ENCODE results near the gene ATP4B.

The ATP4B gene

GRCh38 chr13:113657851-113658741 is at the start of gene ATP4B:
TSS of gene ATP4B (minus strand) at chr13:113658198. CDS start at chr13:113658144, 54 bp downstream.
- no peak for DNase-seq

GRCh38 chr13:113672002-113672651 is 14.1 kb upstream of the ATP4B start:
- DNase-seq, result no peak

- DNase-seq, result no peak
Measured at GRCh38 chr13:113671066-113672001, 13.3 kb upstream of the ATP4B start.

- DNase-seq, result no peak
Measured at GRCh38 chr13:113670541-113670940, 12.5 kb upstream of the ATP4B start.

- no peak for DNase-seq
Measured at GRCh38 chr13:113669755-113670341, 11.8 kb upstream of the ATP4B start.

GRCh38 chr13:113669231-113669754 is 11.3 kb upstream of the ATP4B start:
- DNase-seq, result no peak

- DNase-seq, result no peak
Measured at GRCh38 chr13:113668491-113668971, 10.5 kb upstream of the ATP4B start.

GRCh38 chr13:113667771-113668490 is 9.9 kb upstream of the ATP4B start:
- no peak for DNase-seq

GRCh38 chr13:113666951-113667701 is 9.1 kb upstream of the ATP4B start, which contains the start of gene GRK1:
TSS of gene GRK1 (plus strand) at chr13:113667219. CDS start at chr13:113667387, 168 bp downstream.
- no peak for DNase-seq

- DNase-seq, result no peak
Measured at GRCh38 chr13:113666329-113666670, 8.3 kb upstream of the ATP4B start.

- DNase-seq, result no peak
Measured at GRCh38 chr13:113665597-113666328, 7.8 kb upstream of the ATP4B start.

- no peak for DNase-seq
Measured at GRCh38 chr13:113664751-113665596, 7.0 kb upstream of the ATP4B start.

GRCh38 chr13:113663934-113664333 is 5.9 kb upstream of the ATP4B start:
- no peak for DNase-seq

- DNase-seq, result no peak
Measured at GRCh38 chr13:113661509-113661908, 3.5 kb upstream of the ATP4B start.

GRCh38 chr13:113660066-113660465 is 2.1 kb upstream of the ATP4B start:
- no peak for DNase-seq

GRCh38 chr13:113659337-113659736 is 1.3 kb upstream of the ATP4B start:
- no peak for DNase-seq

GRCh38 chr13:113658836-113659235 is 838 bp upstream of the ATP4B start:
- no peak for DNase-seq

GRCh38 chr13:113656831-113657671 is 947 bp downstream of the ATP4B start:
- DNase-seq, result no peak
